Measurements from ENCODE around the gene OTULIN.

DNA sequence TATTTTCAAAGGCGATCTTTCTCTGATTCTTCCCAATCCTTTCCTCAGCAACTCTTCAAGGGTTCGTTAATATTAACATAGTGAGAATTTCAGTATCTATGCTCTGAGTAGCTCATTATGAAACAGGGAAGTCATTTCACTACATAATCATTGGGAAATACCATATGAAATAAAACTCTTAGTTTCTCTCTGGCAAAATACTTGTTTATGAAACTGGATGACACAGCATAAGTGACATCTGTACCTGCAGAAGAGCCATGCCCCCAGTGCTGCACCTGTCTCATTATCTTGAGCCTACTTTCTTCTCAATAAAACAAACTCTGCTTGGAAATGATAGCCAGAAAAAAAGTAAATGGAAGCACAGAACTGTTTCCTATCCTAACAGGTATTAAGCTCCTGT lies 33.8 kb upstream of the OTULIN start:
- no peak for TF ChIP-seq POLR2AphosphoS5 (IDR thresholded peaks at IDR 0.05)
- TF ChIP-seq EP300 (IDR thresholded peaks at IDR 0.05) = no peak
- no peak for TF ChIP-seq POLR2A (IDR thresholded peaks at IDR 0.05)
